ENCODE data around the gene SLC36A1.

- TF ChIP-seq, protein P1, sequence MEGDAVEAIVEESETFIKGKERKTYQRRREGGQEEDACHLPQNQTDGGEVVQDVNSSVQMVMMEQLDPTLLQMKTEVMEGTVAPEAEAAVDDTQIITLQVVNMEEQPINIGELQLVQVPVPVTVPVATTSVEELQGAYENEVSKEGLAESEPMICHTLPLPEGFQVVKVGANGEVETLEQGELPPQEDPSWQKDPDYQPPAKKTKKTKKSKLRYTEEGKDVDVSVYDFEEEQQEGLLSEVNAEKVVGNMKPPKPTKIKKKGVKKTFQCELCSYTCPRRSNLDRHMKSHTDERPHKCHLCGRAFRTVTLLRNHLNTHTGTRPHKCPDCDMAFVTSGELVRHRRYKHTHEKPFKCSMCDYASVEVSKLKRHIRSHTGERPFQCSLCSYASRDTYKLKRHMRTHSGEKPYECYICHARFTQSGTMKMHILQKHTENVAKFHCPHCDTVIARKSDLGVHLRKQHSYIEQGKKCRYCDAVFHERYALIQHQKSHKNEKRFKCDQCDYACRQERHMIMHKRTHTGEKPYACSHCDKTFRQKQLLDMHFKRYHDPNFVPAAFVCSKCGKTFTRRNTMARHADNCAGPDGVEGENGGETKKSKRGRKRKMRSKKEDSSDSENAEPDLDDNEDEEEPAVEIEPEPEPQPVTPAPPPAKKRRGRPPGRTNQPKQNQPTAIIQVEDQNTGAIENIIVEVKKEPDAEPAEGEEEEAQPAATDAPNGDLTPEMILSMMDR (IDR thresholded peaks at IDR 0.05; ENCODE audit: borderline replicate concordance, extremely low read depth, low read length, poor library complexity, severe bottlenecking), result no peak
- TF ChIP-seq EZH2 (IDR thresholded peaks at IDR 0.05; ENCODE audit: borderline replicate concordance, low read depth, low read length, severe bottlenecking), result no peak
These were observed 29.7 kb upstream of the SLC36A1 start for GRCh38 chr5:151417712-151418111.

Data from DND-41 (cell line).